Liver (tissue), 9 donors: ENCODE results near the gene RGS3. TPM values are rescaled to one million over a fixed set of nuclear protein-coding genes. Genes with fewer than 3 reads are reported as not detected.

Experiments
- DNase-seq: peaks from one replicate; pipeline ENCODE4 v3.0.0-alpha.2; 2017; ENCODE audit warnings: low spot score
- H3K27ac ChIP-seq, 2 donors: one replicate each; pipeline ENCODE4 v1.7.0; 2013; ENCODE audit warnings: inconsistent platforms in 2 of 2, low read length in 2 of 2, control low read depth in 1 of 2, low read depth in 1 of 2, mild to moderate bottlenecking in 1 of 2
- H3K27me3 ChIP-seq, 4 donors: one replicate each; pipeline versions ENCODE4 v1.6.1 to v1.7.0; 2013; ENCODE audit warnings: low read length in 3 of 4, inconsistent platforms in 1 of 4, mild to moderate bottlenecking in 1 of 4, moderate library complexity in 1 of 4; ENCODE audit not compliant: control insufficient read depth in 4 of 4, insufficient read depth in 4 of 4
- H3K36me3 ChIP-seq, 4 donors: one replicate each; pipeline versions ENCODE4 v1.6.1 to v1.7.0; 2013; ENCODE audit warnings: low read length in 3 of 4, mild to moderate bottlenecking in 3 of 4, low read depth in 1 of 4, moderate library complexity in 1 of 4; ENCODE audit not compliant: control insufficient read depth in 4 of 4, insufficient read depth in 3 of 4
- H3K4me1 ChIP-seq, 4 donors: one replicate each; pipeline versions ENCODE4 v1.6.1 to v1.7.0; 2013; ENCODE audit warnings: low read length in 3 of 4, mild to moderate bottlenecking in 3 of 4, moderate library complexity in 1 of 4; ENCODE audit not compliant: control insufficient read depth in 4 of 4, insufficient read depth in 4 of 4
- H3K4me3 ChIP-seq, 3 donors: one replicate each; pipeline versions ENCODE4 v1.6.1 to v1.7.0; 2013; ENCODE audit warnings: low read length in 3 of 3, control low read depth in 1 of 3, low read depth in 1 of 3, mild to moderate bottlenecking in 1 of 3
- H3K9ac ChIP-seq, 2 donors: one replicate each; pipeline ENCODE4 v1.7.0; 2013; ENCODE audit warnings: low read length in 2 of 2, mild to moderate bottlenecking in 2 of 2, moderate library complexity in 2 of 2, control low read depth in 1 of 2, low read depth in 1 of 2
- H3K9me3 ChIP-seq, 4 donors: one replicate each; pipeline versions ENCODE4 v1.6.1 to v1.7.0; 2013; ENCODE audit warnings: low read length in 3 of 4; ENCODE audit not compliant: control insufficient read depth in 4 of 4
- ATF3 ChIP-seq: IDR thresholded peaks from 2 replicates; pipeline ENCODE4 v1.6.1; 2016; ENCODE audit warnings: antibody characterized with exemption
- CTCF ChIP-seq: fragments of 150-350 bp; IDR thresholded peaks from 2 replicates; pipeline ENCODE4 v1.5.1; 2017; ENCODE audit warnings: improper control_type of control experiment, low read depth, low read length; ENCODE audit not compliant: missing input control
- EGR1 ChIP-seq, 2 donors: IDR thresholded peaks; 2 replicates each; pipeline ENCODE4 v1.6.1; 2016 to 2018; ENCODE audit warnings: antibody characterized with exemption in 2 of 2, low read depth in 2 of 2
- FOXA1 ChIP-seq: IDR thresholded peaks from 2 replicates; pipeline ENCODE4 v1.6.1; 2016; ENCODE audit warnings: antibody characterized with exemption
- FOXA2 ChIP-seq: IDR thresholded peaks from 2 replicates; pipeline ENCODE4 v1.6.1; 2016; ENCODE audit warnings: antibody characterized with exemption
- GABPA ChIP-seq, 2 donors: IDR thresholded peaks in 1 of 2; conservative IDR thresholded peaks in 1 of 2; 2 replicates each; pipeline ENCODE4 v1.6.1; 2016; ENCODE audit warnings: antibody characterized with exemption in 2 of 2, mild to moderate bottlenecking in 1 of 2, moderate library complexity in 1 of 2
- HNF4A ChIP-seq, 2 donors: conservative IDR thresholded peaks; 2 replicates each; pipeline ENCODE4 v1.6.1; 2016; ENCODE audit warnings: antibody characterized with exemption in 2 of 2, mild to moderate bottlenecking in 2 of 2
- HNF4G ChIP-seq: IDR thresholded peaks from 2 replicates; pipeline ENCODE4 v1.6.1; 2016; ENCODE audit warnings: antibody characterized with exemption
- JUND ChIP-seq, 2 donors: IDR thresholded peaks; 2 replicates each; pipeline ENCODE4 v1.6.1; 2016; ENCODE audit warnings: antibody characterized with exemption in 2 of 2
- MAX ChIP-seq: IDR thresholded peaks from 2 replicates; pipeline ENCODE4 v1.6.1; 2016; ENCODE audit warnings: antibody characterized with exemption
- NR2F2 ChIP-seq: IDR thresholded peaks from 2 replicates; pipeline ENCODE4 v1.6.1; 2016; ENCODE audit warnings: antibody characterized with exemption
- RAD21 ChIP-seq, 2 donors: IDR thresholded peaks; 2 replicates each; pipeline ENCODE4 v1.6.1; 2016; ENCODE audit warnings: antibody characterized with exemption in 2 of 2, mild to moderate bottlenecking in 2 of 2
- REST ChIP-seq: IDR thresholded peaks from 2 replicates; pipeline ENCODE4 v1.6.1; 2016; ENCODE audit warnings: antibody characterized with exemption, mild to moderate bottlenecking
- RXRA ChIP-seq, 2 donors: IDR thresholded peaks; 2 replicates each; pipeline ENCODE4 v1.6.1; 2017 to 2018; ENCODE audit warnings: antibody characterized with exemption in 2 of 2, mild to moderate bottlenecking in 1 of 2
- SP1 ChIP-seq: IDR thresholded peaks from 2 replicates; pipeline ENCODE4 v1.6.1; 2018; ENCODE audit warnings: antibody characterized with exemption, mild to moderate bottlenecking
- TAF1 ChIP-seq: conservative IDR thresholded peaks from 2 replicates; pipeline ENCODE4 v1.6.1; 2016; ENCODE audit warnings: antibody characterized with exemption, mild to moderate bottlenecking
- YY1 ChIP-seq: IDR thresholded peaks from 2 replicates; pipeline ENCODE4 v1.6.1; 2016; ENCODE audit warnings: antibody characterized with exemption, mild to moderate bottlenecking
- ZBTB33 ChIP-seq: IDR thresholded peaks from 2 replicates; pipeline ENCODE4 v1.6.1; 2016; ENCODE audit warnings: antibody characterized with exemption
- WGBS: extraction: QIAGEN DNeasy Blood & Tissue Kit; methylation state at CpG from one replicate; pipeline ENCODE4 v1.1.7; 2013; 5-methylcytosine and 5-hydroxymethylcytosine counted together
- polyA plus RNA-seq, 2 donors: library from polyadenylated mRNA; stranded (reverse) in 1 of 2; unstranded in 1 of 2; fragments of 200-250 nt in 1 of 2; fragments of >200 nt in 1 of 2; fragmentation: Nextera tagmentation in 1 of 2; extraction: Ambion mirVana in 1 of 2; gene quantifications; one replicate each; pipeline versions ENCODE4 v1.2.1 to v1.2.3, GENCODE V29; 2013 to 2015
- total RNA-seq, 2 donors: library from RNA; depleted of rRNA; stranded (reverse); fragments of >200 nt; gene quantifications; one replicate each; pipeline ENCODE4 v1.2.3, GENCODE V29; 2014
- donor health status: healthy.
- donor health status: healthy.
- donor health status: healthy.
- donor health status: healthy.
- donor health status: healthy.

Gene RGS3
- total and polyA plus RNA-seq, 4 donors, result 13.0 to 65.0 (median 28.3) TPM

GRCh38 chr9:113508111-113508749, 44.7 kb downstream of the RGS3 start:
- Histone ChIP-seq H3K27me3 (no peaks in the 10 kb centered on the region), H3K9me3 (no peaks in the 10 kb centered on the region), H3K4me3 (no peak overlapping the region), H3K9ac (no peak overlapping the region), H3K27ac (no peak overlapping the region), H3K4me1 (peaks cover 30 to 58% (median 49%) of the 10 kb centered on the region in 4 donors), H3K36me3 (no peaks in the 10 kb centered on the region)
- TF ChIP-seq ATF3 (no peak), SP1 (peak; percentile 60), HNF4G (peak; percentile 37), REST (no peak), MAX (no peak), YY1 (no peak), RAD21 (IDR thresholded peaks at IDR 0.05) (peak; percentile 29 to 68), ZBTB33 (no peak), JUND (IDR thresholded peaks at IDR 0.05) (peak in 1 of 2 donors; percentile 29), RXRA (IDR thresholded peaks at IDR 0.05) (peak; percentile 84 to 85), EGR1 (IDR thresholded peaks at IDR 0.05; ENCODE audit: low read depth in 2 of 2) (no peak), FOXA2 (no peak), CTCF (peak; percentile 22), FOXA1 (no peak), NR2F2 (peak; percentile 78), HNF4A (conservative IDR thresholded peaks at IDR 0.05) (peak; percentile 84 to 88), GABPA (IDR thresholded peaks at IDR 0.05 in 1 of 2, conservative IDR thresholded peaks at IDR 0.05 in 1 of 2) (no peak), TAF1 (no peak)
- DNase-seq, result no peak
- WGBS, result 65% methylated on average over 10 of the region's 10 CpGs
